HCT116 (cell line): ENCODE results near the gene C10orf90. TPM values are rescaled to one million over a fixed set of nuclear protein-coding genes. Genes with fewer than 3 reads are reported as not detected.

ENCODE experiments used
- ATAC-seq: fragments of 200-7000 bp; cut with Tn5 transposase; 2 replicates; pipeline ENCODE4 v1.9.1; 2020; ENCODE audit warnings: mild to moderate bottlenecking, moderate library complexity
- BruUV-seq: library from RNA; stranded (reverse); fragments of 400-500 nt; replicated peaks from 2 replicates; lab custom pipeline; 2021; lab: Mats Ljungman, UMichigan
- CTCF ChIA-PET: fragments of 300-600 bp; sonication (Branson Sonifier 250); formaldehyde crosslinking; loops from one replicate; lab custom pipeline; 2021; ENCODE audit warnings: antibody characterized with exemption; lab: Charles Lee
- POLR2A ChIA-PET: fragments of 300-600, 350-600 bp; sonication (Branson Sonifier 250); formaldehyde crosslinking; loops from one replicate; lab custom pipeline; 2021; ENCODE audit warnings: antibody characterized with exemption; lab: Charles Lee
- RAD21 ChIA-PET, 2 experiments: fragments of 300-600 bp; sonication (Branson Sonifier 250); formaldehyde crosslinking; loops; one replicate each; lab custom pipeline; 2023; ENCODE audit warnings: low total read pairs in 2 of 2; ENCODE audit not compliant: uncharacterized antibody in 2 of 2, unreplicated experiment in 2 of 2, low non-redundant PET in 1 of 2; lab: Charles Lee
- DNase-seq: peaks from one replicate; pipeline ENCODE4 v3.0.0-alpha.2; 2010; ENCODE audit warnings: low read depth, low spot score
- H2AFZ ChIP-seq: fragments of 200-600 bp; shearing (Covaris generic), sonication (generic); 2 replicates; pipeline ENCODE4 v1.6.1; 2017; ENCODE audit warnings: low read depth, mixed run types, mixed read lengths, antibody characterized with exemption, low read length; ENCODE audit not compliant: poor library complexity, severe bottlenecking
- H3K27ac ChIP-seq: 2 replicates; pipeline ENCODE4 v1.5.1; 2012; ENCODE audit warnings: low read depth, low read length
- H3K27me3 ChIP-seq: fragments of 200-600 bp; sonication (generic); 2 replicates; pipeline ENCODE4 v1.6.1; 2016; ENCODE audit warnings: mixed run types, low read length, mixed read lengths; ENCODE audit not compliant: insufficient read depth
- H3K36me3 ChIP-seq, 2 experiments: fragments of 200-500 bp in 1 of 2; fragments of 200-600 bp in 1 of 2; sonication (Bioruptor generic) in 1 of 2; sonication (generic) in 1 of 2; 2 replicates each; pipeline versions ENCODE4 v1.5.1 to v1.6.1; 2014 to 2016; ENCODE audit warnings: low read length in 2 of 2, inconsistent platforms in 1 of 2, mixed read lengths in 1 of 2, mixed run types in 1 of 2; ENCODE audit not compliant: insufficient read depth in 2 of 2, control insufficient read depth in 1 of 2
- H3K4me1 ChIP-seq, 2 experiments: fragments of 200-600 bp in 1 of 2; sonication (generic) in 1 of 2; 2 replicates each; pipeline versions ENCODE4 v1.5.1 to v1.6.1; 2012 to 2017; ENCODE audit warnings: low read length in 2 of 2, inconsistent platforms in 1 of 2, mild to moderate bottlenecking in 1 of 2, mixed read lengths in 1 of 2, mixed run types in 1 of 2, moderate library complexity in 1 of 2; ENCODE audit not compliant: insufficient read depth in 2 of 2, control insufficient read depth in 1 of 2
- H3K4me2 ChIP-seq: fragments of 200-600 bp; sonication (generic); 2 replicates; pipeline ENCODE4 v1.6.1; 2017; ENCODE audit warnings: mixed run types, low read length, mixed read lengths
- H3K4me3 ChIP-seq, 2 experiments: fragments of 200-600 bp in 1 of 2; sonication (generic) in 1 of 2; replicated peaks in 1 of 2; 2 replicates each; pipeline ENCODE4 v1.5.1; 2011 to 2016; ENCODE audit warnings: low read length in 2 of 2, control low read depth in 1 of 2, low read depth in 1 of 2, mild to moderate bottlenecking in 1 of 2, mixed read lengths in 1 of 2, mixed run types in 1 of 2
- H3K79me2 ChIP-seq: fragments of 200-600 bp; sonication (generic); 2 replicates; pipeline ENCODE4 v1.6.1; 2017; ENCODE audit warnings: mild to moderate bottlenecking, mixed run types, low read length, moderate library complexity, mixed read lengths; ENCODE audit not compliant: insufficient read depth
- H3K9ac ChIP-seq: fragments of 200-600 bp; sonication (generic); 2 replicates; pipeline ENCODE4 v1.6.1; 2016; ENCODE audit warnings: low read length, mixed read lengths
- H3K9me2 ChIP-seq: fragments of 200-600 bp; sonication (generic), shearing (Covaris generic); 2 replicates; pipeline ENCODE4 v1.6.1; 2017; ENCODE audit warnings: mixed run types, mild to moderate bottlenecking, moderate library complexity; ENCODE audit not compliant: insufficient read depth
- H3K9me3 ChIP-seq, 2 experiments: fragments of 200-500 bp in 1 of 2; fragments of 200-600 bp in 1 of 2; sonication (Bioruptor generic) in 1 of 2; sonication (generic) in 1 of 2; 2 replicates each; pipeline ENCODE4 v1.6.1; 2014 to 2017; ENCODE audit warnings: low read length in 2 of 2, mixed read lengths in 2 of 2, inconsistent platforms in 1 of 2, low read depth in 1 of 2, mild to moderate bottlenecking in 1 of 2, mixed run types in 1 of 2, moderate library complexity in 1 of 2; ENCODE audit not compliant: control insufficient read depth in 1 of 2, insufficient read depth in 1 of 2
- H4K20me1 ChIP-seq: fragments of 200-600 bp; sonication (generic), shearing (Covaris generic); 2 replicates; pipeline ENCODE4 v1.6.1; 2017; ENCODE audit warnings: mixed run types, mild to moderate bottlenecking, moderate library complexity; ENCODE audit not compliant: insufficient read depth
- EZH2 ChIP-seq: fragments of 200-600 bp; sonication (generic); IDR thresholded peaks from 2 replicates; pipeline ENCODE4 v1.6.1; 2017; ENCODE audit warnings: antibody characterized with exemption, mixed run types
- FOSL1 ChIP-seq: IDR thresholded peaks from 2 replicates; pipeline ENCODE4 v1.6.1; 2012; ENCODE audit warnings: low read depth
- MAX ChIP-seq: IDR thresholded peaks from 2 replicates; pipeline ENCODE4 v1.6.1; 2012
- POLR2A ChIP-seq: IDR thresholded peaks from 2 replicates; pipeline ENCODE4 v1.7.0; 2011; ENCODE audit warnings: borderline replicate concordance; ENCODE audit not compliant: insufficient read depth, insufficient read length; ENCODE audit errors: extremely low read depth
- RAD21 ChIP-seq: IDR thresholded peaks from 2 replicates; pipeline ENCODE4 v1.6.1; 2012; ENCODE audit warnings: low read depth, mild to moderate bottlenecking
- SIN3A ChIP-seq: IDR thresholded peaks from 2 replicates; pipeline ENCODE4 v1.6.1; 2012; ENCODE audit warnings: low read depth
- SP1 ChIP-seq: IDR thresholded peaks from 2 replicates; pipeline ENCODE4 v1.6.1; 2012; ENCODE audit warnings: low read depth
- SRF ChIP-seq: IDR thresholded peaks from 2 replicates; pipeline ENCODE4 v1.6.1; 2012; ENCODE audit warnings: low read depth
- intact Hi-C: fragments of 100-400 bp; cut with micrococcal nuclease; formaldehyde crosslinking; loops from 2 replicates; pipeline ENCODE4 v1.10.0; 2022
- total RNA-seq: library from RNA; stranded (reverse); gene quantifications from one replicate; pipeline ENCODE4 v1.2.1, GENCODE V29; 2021; ENCODE audit not compliant: unreplicated experiment
- TF ChIP-seq, protein P1 (sequence below), 3 experiments: fragments of 200-600 bp in 1 of 3; sonication (generic) in 1 of 3; IDR thresholded peaks in 2 of 3; conservative IDR thresholded peaks in 1 of 3; 2 replicates each; pipeline ENCODE4 v1.5.1; 2012 to 2017; ENCODE audit warnings: low read depth in 2 of 3, low read length in 2 of 3, antibody characterized with exemption in 1 of 3, borderline replicate concordance in 1 of 3, control low read depth in 1 of 3, mild to moderate bottlenecking in 1 of 3, mixed read lengths in 1 of 3, mixed run types in 1 of 3, moderate library complexity in 1 of 3; ENCODE audit not compliant: insufficient read depth in 1 of 3

C10orf90 gene
- total RNA-seq, 1 experiment from 2014 or later = not detected

DNA sequence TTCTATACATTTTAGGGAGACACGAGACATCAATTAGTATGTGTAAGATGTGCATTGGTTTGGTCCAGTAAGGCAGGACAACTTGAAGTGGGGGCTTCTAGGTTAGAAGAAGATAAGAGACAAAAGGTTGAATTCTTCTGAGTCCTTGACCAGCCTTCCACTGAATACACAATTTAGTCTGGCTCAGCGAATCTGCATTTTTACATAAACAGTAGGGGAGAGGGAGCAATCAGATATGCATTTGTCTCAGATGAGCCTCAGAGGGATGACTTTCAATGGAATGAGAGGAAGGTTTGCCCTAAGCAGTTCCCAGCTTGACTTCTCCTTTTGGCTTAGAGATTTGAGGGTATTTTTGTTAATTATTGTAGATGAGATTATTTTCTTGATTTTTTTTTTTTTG, 20.0 kb upstream of the C10orf90 start:
- no peaks in the 10 kb centered on the region for H3K36me3 ChIP-seq
- H3K27ac ChIP-seq = no peak overlapping the region
- CTCF ChIA-PET = no interaction called here
- H3K4me1 ChIP-seq = no peaks in the 10 kb centered on the region
- TF ChIP-seq FOSL1 (no peak), MAX (no peak), SP1 (no peak), RAD21 (no peak), SIN3A (no peak), SRF (no peak)
- TF ChIP-seq, protein P1, sequence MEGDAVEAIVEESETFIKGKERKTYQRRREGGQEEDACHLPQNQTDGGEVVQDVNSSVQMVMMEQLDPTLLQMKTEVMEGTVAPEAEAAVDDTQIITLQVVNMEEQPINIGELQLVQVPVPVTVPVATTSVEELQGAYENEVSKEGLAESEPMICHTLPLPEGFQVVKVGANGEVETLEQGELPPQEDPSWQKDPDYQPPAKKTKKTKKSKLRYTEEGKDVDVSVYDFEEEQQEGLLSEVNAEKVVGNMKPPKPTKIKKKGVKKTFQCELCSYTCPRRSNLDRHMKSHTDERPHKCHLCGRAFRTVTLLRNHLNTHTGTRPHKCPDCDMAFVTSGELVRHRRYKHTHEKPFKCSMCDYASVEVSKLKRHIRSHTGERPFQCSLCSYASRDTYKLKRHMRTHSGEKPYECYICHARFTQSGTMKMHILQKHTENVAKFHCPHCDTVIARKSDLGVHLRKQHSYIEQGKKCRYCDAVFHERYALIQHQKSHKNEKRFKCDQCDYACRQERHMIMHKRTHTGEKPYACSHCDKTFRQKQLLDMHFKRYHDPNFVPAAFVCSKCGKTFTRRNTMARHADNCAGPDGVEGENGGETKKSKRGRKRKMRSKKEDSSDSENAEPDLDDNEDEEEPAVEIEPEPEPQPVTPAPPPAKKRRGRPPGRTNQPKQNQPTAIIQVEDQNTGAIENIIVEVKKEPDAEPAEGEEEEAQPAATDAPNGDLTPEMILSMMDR (IDR thresholded peaks at IDR 0.05 in 2 of 3, conservative IDR thresholded peaks at IDR 0.05 in 1 of 3; ENCODE audit: borderline replicate concordance in 1 of 3, insufficient read depth in 1 of 3, low read depth in 2 of 3, low read length in 2 of 3) = no peak
- no peak overlapping the region for H3K9ac ChIP-seq
- intact Hi-C loops = no loop called here
- H3K9me3 ChIP-seq = no peaks in the 10 kb centered on the region
- H4K20me1 ChIP-seq = no peaks in the 10 kb centered on the region
- no peaks in the 10 kb centered on the region for H3K79me2 ChIP-seq
- no TSS peak for BruUV-seq
- peaks cover 26% of the 10 kb centered on the region for H3K27me3 ChIP-seq
- no peak overlapping the region for H3K4me3 ChIP-seq
- POLR2A ChIA-PET = no interaction called here
- RAD21 ChIA-PET = no interaction called here
- H3K4me2 ChIP-seq = no peak overlapping the region
- H2AFZ ChIP-seq = no peak overlapping the region
- no peak for DNase-seq
- H3K9me2 ChIP-seq = no peaks in the 10 kb centered on the region
- ATAC-seq = no peak

DNA sequence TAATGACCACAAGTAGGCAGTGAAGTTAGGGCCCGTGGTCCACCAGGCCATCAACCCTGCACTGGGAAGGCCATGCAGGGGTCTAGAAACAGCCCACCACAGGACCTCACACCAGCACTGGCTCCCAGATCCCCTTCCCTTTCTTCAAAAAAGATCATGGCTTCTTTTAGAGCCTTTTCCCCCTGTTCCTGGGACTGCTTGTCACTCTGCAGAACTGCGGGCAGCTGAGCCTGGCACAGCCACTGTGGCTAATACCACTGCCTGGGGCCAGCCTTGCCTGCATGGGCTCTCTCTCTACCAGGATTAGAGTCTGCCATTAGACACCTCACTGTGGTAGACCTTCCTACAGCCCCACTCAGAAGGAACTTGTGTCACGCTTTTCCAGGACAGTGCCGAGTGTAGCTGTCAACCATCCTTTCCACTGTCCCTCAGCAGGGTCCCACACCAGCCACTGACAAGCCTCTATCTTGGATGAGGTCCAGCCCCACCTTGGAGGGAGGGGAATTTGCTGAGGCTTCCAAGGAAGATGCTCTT, 19.0 kb upstream of the C10orf90 start:
- ChIA-PET POLR2A (no interaction called here), RAD21 (no interaction called here), CTCF (no interaction called here)
- intact Hi-C loops = no loop called here
- Histone ChIP-seq H3K79me2 (no peaks in the 10 kb centered on the region), H3K27me3 (peaks cover 25% of the 10 kb centered on the region), H2AFZ (no peak overlapping the region), H3K4me1 (no peaks in the 10 kb centered on the region), H3K27ac (no peak overlapping the region), H3K36me3 (no peaks in the 10 kb centered on the region), H3K4me3 (no peak overlapping the region), H3K9me2 (no peaks in the 10 kb centered on the region), H3K9ac (no peak overlapping the region), H3K4me2 (no peak overlapping the region), H3K9me3 (no peaks in the 10 kb centered on the region), H4K20me1 (no peaks in the 10 kb centered on the region)
- no peak for DNase-seq
- no peak for TF ChIP-seq MAX
- TF ChIP-seq POLR2A = no peak
- TF ChIP-seq FOSL1 = no peak
- TF ChIP-seq EZH2 = no peak
- ATAC-seq = no peak
- no TSS peak for BruUV-seq
